ENCODE data around the gene ADGRB3.
"Not testable (repeated sequence)": the region's sequence is repeated elsewhere in the genome, so short reads cannot be mapped to it uniquely, and the experiment has no call there.

The ADGRB3 gene

DNA sequence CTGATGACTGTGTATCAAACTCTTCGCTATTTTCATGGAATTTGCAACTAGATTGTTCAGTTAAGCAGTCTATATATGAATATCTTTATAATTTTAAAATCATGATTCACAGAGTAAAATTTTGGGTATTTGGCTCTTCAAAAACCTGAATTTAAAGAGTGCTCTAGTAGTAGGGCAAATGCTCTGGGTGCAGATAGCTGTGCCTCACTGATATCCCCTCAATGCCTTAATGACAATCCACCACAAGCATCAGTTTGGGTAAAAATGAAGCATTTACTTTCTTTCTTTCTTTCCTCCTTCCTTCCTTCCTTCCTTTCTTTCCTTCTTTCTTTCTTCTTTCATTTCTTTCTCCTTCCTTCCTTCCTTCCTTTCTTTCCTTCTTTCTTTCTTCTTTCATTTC is 239.7 kb downstream of the ADGRB3 start:
- no peak for DNase-seq (ENCODE audit: low spot score)
- TF ChIP-seq, protein P1, sequence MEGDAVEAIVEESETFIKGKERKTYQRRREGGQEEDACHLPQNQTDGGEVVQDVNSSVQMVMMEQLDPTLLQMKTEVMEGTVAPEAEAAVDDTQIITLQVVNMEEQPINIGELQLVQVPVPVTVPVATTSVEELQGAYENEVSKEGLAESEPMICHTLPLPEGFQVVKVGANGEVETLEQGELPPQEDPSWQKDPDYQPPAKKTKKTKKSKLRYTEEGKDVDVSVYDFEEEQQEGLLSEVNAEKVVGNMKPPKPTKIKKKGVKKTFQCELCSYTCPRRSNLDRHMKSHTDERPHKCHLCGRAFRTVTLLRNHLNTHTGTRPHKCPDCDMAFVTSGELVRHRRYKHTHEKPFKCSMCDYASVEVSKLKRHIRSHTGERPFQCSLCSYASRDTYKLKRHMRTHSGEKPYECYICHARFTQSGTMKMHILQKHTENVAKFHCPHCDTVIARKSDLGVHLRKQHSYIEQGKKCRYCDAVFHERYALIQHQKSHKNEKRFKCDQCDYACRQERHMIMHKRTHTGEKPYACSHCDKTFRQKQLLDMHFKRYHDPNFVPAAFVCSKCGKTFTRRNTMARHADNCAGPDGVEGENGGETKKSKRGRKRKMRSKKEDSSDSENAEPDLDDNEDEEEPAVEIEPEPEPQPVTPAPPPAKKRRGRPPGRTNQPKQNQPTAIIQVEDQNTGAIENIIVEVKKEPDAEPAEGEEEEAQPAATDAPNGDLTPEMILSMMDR (IDR thresholded peaks at IDR 0.05; ENCODE audit: borderline replicate concordance, control extremely low read depth, extremely low read depth, insufficient read depth, missing control alignments): no peak
- in situ Hi-C loops (cut with MboI; ENCODE audit: low sequenced_read_pairs, unreplicated experiment): no loop called here

- TF ChIP-seq, protein P1 (IDR thresholded peaks at IDR 0.05; ENCODE audit: borderline replicate concordance, control extremely low read depth, extremely low read depth, insufficient read depth, missing control alignments): no peak
- in situ Hi-C loops (cut with MboI; ENCODE audit: low sequenced_read_pairs, unreplicated experiment): no loop called here
- no peak for DNase-seq (ENCODE audit: low spot score)
These were observed 240.3 kb downstream of the ADGRB3 start for GRCh38 chr6:68875403-68875802.

- TF ChIP-seq, protein P1 (IDR thresholded peaks at IDR 0.05; ENCODE audit: borderline replicate concordance, control extremely low read depth, extremely low read depth, insufficient read depth, missing control alignments): no peak
- peak; percentile 34 for DNase-seq (ENCODE audit: low spot score)
- in situ Hi-C loops (cut with MboI; ENCODE audit: low sequenced_read_pairs, unreplicated experiment): no loop called here
These were observed 241.9 kb downstream of the ADGRB3 start for GRCh38 chr6:68876792-68877493.

DNA sequence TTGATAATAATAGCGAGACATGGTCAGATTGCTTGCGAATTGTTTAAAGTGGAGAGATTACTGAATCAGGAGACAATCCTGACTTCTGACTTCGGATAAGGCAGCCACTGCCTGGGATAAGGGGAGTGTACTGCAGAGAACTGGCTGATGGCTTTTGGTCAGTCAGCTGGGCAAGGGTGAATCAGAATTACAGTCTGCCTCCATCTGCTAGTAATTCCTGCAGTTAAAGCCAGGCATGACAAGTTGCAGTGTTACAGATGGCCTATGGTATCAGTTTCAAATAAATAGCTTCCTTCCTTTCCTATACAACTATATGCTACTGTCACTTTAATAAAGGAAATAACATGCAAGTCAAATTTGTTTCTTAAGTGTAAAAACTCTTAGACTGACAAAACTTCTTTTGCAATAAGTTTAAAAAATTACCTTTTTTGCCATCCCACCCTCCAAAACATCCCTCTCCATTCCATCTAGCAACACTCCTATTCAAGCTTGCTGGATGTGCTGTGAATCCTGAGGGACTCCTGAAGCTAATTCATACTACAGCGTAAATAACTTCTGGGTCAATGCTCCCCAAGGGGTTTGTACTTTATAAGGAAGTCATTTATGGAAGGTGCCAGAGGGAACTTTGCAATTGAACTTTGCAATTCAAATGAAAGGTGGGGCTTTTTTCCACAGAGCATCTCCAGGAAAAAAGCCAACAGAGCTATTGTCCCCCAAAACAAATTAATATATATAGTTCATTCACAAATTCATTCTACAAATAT is 245.2 kb downstream of the ADGRB3 start:
- no peak for DNase-seq (ENCODE audit: low spot score)
- in situ Hi-C loops (cut with MboI; ENCODE audit: low sequenced_read_pairs, unreplicated experiment): no loop called here
- TF ChIP-seq, protein P1 (IDR thresholded peaks at IDR 0.05; ENCODE audit: borderline replicate concordance, control extremely low read depth, extremely low read depth, insufficient read depth, missing control alignments): no peak

DNA sequence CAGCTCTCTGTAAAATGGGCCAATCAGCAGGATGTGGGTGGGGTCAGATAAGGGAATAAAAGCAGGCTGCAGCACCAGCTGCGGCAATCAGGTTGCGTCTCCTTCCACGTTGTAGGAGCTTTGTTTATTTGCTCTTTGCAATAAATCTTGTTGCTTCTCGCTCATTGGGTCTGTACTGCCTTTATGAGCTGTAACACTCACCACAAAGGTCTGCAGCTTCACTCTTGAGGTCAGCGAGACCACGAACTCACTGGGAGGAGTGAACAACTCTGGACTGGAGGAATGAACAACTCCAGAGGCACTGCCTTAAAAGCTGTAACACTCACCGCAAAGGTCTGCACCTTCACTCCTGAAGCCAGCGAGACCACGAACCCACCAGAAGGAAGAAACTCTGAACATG is 248.2 kb downstream of the ADGRB3 start:
- in situ Hi-C loops (cut with MboI; ENCODE audit: low sequenced_read_pairs, unreplicated experiment); DNase-seq (ENCODE audit: low spot score): not testable (repeated sequence)

DNA sequence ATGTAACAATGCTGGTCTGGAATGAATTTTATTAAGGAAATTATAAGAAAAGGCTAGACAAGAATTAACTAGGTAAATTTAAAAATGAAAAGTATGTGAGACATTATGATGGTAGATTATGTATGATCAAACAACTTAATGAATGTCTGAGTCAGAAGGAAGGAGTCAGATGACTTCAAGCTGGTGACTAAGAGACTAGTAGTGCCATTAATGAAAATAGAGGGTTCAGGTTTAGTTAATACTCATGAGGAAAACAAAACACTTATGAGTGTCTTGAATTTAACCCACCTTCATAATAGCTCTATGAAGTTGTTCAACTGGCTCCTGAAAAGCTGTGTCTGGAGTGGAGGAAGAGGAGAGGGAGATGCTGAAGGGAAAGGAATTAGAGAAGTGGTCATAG is 256.3 kb downstream of the ADGRB3 start:
- in situ Hi-C loops (cut with MboI; ENCODE audit: low sequenced_read_pairs, unreplicated experiment): no loop called here
- TF ChIP-seq, protein P1 (IDR thresholded peaks at IDR 0.05; ENCODE audit: borderline replicate concordance, control extremely low read depth, extremely low read depth, insufficient read depth, missing control alignments): no peak
- DNase-seq (ENCODE audit: low spot score): no peak

DNA sequence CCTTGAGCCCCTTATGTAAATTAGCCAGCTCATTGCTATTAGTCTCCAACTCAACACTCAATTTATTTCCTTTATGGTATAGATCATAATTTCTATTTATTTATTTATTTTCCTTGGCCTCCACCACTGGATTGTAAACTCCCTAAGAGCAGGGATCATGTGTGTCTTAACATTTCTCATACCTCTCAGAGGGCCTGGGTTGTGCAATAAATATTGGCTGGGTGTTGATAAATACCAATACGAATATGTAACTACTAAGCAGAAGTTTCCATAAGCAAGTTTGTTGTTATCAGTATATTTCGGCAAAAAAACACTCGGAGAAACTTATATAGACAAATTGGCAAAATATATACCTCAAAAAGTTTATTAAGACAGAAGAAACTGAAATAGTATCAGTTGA is 257.4 kb downstream of the ADGRB3 start:
- in situ Hi-C loops (cut with MboI; ENCODE audit: low sequenced_read_pairs, unreplicated experiment): no loop called here
- TF ChIP-seq, protein P1 (IDR thresholded peaks at IDR 0.05; ENCODE audit: borderline replicate concordance, control extremely low read depth, extremely low read depth, insufficient read depth, missing control alignments): no peak
- DNase-seq (ENCODE audit: low spot score): no peak

All from GM13976 (cell line).